GM18519 (cell line): ENCODE results near the gene ALKBH7.
"Not testable (repeated sequence)": the region's sequence is repeated elsewhere in the genome, so short reads cannot be mapped to it uniquely, and the experiment has no call there.

Experiments
- ATAC-seq: cut with Tn5 transposase; IDR thresholded peaks from one replicate; pipeline ENCODE4 v1.9.1; 2021; ENCODE audit warnings: mild to moderate bottlenecking, moderate library complexity; ENCODE audit not compliant: unreplicated experiment, low FRiP score

The ALKBH7 gene

GRCh38 chr19:6394831-6395230, 22.2 kb downstream of the ALKBH7 start:
- ATAC-seq: no peak

- ATAC-seq: no peak
Observed at GRCh38 chr19:6396305-6396704, 23.7 kb downstream of the ALKBH7 start.

DNA sequence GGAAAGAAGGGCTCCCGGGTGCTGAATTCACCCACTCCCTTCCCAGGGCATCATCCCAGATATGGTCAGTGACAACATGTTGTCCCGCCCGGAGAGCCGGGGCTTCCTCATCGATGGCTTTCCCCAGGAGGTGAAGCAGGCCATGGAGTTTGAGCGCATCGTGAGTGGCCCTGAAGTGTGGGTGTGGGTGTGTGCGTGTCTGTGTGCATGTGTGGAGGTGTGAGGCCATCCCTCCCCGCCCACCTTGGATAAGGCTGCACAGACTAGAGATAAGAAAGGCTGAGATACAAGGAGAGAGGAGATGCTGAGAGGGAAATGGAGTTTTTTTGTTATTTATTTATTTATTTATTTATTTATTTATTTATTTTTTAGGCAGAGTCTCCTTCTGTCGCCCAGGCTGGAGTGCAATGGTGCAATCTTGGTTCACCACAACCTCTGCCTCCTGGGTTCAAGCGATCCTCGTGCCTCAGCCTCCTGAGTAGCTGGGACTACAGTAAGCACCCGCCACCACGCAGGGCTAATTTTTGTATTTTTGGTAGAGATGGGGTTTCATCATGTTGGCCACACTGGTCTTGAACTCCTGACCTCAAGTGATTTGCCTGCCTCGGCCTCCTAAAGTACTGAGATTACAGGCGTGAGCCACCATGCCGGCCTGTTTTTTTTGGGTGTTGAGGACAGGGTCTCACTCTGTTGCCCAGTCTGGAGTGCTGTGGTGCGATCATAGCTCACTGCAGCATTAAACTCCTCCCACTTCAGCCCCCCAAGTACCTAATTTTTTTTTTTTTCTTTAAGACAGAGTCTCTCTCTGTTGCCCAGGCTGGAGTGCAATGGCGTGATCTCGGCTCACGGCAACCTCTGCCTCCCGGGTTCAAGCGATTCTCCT, 27.7 kb downstream of the ALKBH7 start:
- not testable (repeated sequence) for ATAC-seq

DNA sequence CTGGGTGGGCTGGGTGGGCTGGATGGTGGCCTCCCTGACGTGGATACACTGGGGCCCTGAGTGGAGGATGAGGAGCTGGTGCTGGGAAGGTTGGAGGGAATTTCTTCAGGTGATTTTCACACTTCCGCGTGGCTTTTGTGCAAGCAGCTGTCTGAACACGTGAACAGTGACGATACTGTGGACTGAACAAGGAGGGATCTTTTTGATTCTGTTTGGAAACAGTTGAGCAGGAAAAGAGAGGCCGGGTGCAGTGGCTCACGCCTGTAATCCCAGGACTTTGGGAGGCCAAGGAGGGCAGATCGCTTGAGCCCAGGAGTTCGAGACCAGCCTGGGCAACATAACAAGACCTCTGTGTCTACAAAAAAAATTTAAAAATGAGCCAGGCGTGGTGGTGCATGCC, 29.5 kb downstream of the ALKBH7 start:
- ATAC-seq: no peak

DNA sequence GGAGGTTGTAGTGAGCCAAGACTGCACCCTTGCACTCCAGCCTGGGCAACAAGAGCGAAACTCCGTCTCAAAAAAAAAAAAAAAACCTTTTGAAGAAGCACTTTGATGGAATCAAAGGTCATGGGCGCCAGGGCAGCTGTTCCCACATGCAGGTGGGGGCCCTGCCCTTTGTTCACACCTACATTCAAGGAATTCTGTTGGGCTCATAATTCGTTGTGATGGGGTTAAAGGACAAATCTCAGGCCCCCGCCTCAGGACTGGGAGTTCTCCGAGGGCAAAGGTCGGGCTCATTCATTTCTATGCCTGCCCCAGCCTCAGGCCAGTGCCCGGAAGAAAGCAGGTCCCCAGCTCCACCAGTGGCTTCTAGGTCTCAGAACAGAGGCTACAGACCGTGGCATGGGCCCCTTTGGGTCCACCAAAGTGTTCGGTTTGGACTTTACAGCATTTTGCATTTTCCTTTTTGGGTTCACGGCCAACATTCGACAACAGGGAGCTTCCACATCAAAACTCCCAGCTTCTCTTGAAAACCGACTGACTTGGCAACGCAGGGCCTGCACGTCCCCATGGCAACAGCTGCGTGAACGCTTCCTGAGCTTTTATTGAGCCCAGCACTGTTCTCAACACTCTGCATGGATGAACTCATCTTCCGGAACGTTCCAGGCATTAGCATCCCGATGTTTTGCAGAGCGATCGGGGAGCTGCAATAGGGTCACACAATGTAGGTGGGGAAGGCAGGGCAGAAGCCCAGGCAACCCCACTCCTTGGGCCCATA, 30.4 kb downstream of the ALKBH7 start:
- no peak for ATAC-seq

DNA sequence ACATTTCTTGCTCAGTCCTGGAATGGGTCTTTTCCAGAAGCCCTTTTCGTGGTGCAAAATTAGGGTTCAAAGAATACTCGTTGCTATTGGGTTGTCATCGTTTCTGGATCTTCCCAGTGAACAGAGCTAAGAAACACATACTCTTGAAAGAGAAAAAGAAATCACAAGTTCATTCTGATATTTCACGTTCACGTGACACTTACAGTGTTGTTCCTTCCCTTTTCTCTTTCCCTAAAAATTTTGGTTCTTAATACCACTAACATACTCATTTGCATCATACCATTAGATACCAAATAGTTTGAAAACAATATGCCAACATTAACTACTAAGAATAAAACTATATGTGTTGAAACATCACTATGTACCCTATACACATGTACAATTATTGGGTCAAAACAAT, 33.8 kb downstream of the ALKBH7 start:
- ATAC-seq: no peak

DNA sequence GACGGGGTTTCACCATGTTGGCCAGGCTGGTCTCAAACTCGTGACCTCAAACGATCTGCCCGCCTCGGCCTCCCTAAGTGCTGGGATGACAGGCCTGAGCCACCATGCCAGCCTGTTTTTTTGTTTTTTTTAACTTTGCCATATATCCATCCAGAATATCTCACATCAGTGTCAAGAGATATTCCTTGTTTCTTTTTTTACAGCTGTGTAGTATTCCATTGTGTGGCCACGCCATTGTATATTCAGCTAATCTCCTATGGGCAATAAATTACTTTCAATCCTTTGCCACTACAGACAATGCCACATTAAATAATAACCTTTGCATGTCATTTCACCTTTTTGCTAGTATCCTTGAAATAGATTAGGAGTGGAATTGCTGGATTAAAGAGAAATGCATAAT, 36.8 kb downstream of the ALKBH7 start:
- no peak for ATAC-seq

DNA sequence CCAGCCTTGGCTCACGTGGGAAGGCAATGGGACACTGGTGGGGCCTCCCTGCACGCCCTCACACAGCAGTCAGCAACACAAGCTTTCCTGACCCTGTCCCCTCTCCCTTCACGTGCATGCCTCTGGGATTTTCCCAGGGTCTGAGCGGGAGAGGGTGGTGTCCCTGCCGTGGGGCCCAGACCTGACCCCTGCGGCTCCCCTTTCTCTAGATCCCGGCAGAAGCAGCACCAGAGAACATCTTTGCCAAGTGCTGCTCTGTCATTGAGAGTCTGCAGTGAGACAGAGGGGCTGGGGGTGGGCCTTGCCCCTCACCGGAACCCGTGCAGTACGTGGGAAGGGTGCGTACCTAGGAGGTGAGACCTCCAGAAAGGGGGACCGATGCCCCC, 39.5 kb downstream of the ALKBH7 start:
- ATAC-seq: no peak

- no peak for ATAC-seq
Observed at GRCh38 chr19:6412447-6413091, 40.0 kb downstream of the ALKBH7 start.

DNA sequence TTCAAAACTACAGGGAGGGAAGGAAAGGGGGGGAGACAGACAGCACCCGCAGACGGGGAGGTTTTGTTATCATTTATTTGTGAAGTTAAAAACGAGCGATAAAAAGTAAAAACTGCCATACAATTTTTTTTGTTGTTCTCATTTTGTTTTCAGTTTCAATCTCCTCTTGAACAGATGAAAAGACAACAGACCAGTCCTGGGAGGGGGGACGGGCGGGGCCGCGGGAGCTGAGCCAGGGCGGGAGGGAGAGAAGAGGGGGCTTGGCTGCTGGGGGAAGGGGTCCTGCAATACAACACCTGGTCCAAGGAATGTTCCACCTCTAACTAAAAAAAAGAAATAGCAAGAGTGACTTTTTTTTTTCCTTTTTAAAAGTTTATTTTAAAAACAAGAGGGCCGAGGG, 40.7 kb downstream of the ALKBH7 start:
- no peak for ATAC-seq

- no peak for ATAC-seq
Observed at GRCh38 chr19:6413721-6414643, 41.4 kb downstream of the ALKBH7 start.

GRCh38 chr19:6414793-6415590, 42.4 kb downstream of the ALKBH7 start:
- ATAC-seq: no peak

DNA sequence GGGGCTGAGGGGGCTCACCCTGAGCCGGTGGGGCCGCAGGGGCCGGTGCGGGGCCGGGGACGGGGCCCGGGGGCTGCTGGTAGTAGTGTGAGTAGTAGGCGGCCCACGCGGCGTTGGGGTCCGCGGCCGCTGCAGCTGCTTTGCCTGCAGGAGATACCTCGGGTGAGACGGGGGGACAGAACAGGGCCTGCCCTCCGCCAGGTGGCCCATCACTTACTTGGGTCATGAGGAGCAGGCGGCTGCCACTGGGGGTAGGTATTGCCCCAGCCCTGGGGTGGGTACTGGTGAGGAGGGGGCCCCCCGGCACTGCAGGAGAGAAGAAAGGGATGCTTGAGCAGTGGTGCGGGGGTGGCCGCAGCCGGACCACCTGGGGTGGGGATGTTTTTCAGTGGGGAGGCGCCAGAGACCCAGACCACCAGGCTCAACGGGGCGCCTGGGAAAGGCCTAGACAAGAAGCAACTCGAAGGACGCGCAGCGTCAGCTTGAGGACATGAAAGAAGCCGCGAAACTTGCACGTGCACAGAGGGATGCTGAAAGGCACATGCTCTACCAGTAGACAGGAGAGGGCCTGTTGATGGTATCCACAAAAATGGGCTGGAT, 43.1 kb downstream of the ALKBH7 start:
- no peak for ATAC-seq

- no peak for ATAC-seq
Observed at GRCh38 chr19:6416658-6417405, 44.2 kb downstream of the ALKBH7 start.

DNA sequence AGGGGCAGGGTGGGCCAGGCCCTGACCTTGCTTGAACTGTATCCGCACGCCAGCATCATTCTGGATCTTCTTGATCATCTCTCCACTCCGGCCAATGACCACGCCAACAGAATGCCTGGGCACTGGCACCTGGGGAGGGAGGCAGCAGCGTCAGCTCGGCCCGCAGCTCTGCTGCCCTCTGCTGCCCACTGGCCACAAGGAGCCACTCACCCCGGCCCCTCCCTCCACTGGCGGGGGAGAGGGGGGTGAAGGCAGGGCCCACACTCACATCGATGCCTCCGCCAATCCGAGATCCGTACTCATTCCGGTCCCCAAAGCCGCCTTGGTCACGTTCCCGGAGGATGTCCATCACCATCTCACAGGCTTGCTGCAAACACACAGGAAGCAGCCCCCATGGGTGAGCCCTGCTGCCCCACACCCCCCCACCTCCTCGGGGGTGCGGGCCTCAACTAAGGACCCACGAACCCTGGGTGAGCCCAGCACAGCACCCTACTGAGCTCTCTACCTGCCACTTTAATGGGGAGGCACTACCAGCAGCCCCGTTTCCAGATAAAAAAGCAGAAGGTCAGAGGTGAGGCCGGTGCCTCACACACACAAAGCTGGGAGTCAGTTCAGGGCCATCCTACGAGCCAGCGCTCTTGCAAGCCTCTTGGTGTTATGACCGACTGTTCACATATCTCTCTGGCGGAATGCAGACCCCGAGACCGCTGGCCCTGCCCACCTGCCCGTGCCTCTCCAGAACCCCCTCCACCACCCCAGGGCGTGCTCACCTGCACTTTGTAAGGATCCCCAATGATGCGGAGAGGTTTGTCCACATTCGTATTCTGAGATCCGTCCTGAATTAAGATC, 45.3 kb downstream of the ALKBH7 start:
- no peak for ATAC-seq

DNA sequence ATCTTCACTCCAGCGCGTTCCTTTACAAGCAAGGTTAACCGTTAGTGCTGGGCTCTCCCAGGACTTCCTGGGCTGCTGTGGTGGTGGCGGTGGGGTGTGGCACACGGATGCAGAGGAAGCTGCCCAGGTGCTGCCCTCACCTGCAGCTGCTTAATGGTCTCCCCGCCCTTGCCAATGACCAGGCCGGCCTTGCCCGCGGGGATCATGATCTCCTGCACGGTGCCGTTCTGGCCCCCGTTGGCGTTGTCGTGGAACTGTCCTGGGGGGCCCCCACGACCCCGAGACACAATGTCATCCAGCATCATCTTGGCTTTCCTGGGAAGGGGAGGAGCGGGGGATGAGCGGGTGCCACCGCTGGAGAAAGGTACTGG, 46.0 kb downstream of the ALKBH7 start:
- ATAC-seq: no peak
